ENCODE measurements around the gene MGMT.

Gene MGMT

GRCh38 chr10:129605266-129605985 lies 138.4 kb downstream of the MGMT start:
- TF ChIP-seq ZNF274 (IDR thresholded peaks at IDR 0.05; ENCODE audit: low read depth, low read length), result no peak
- no peak overlapping the region for H3K4me3 ChIP-seq (ENCODE audit: low read length)

GRCh38 chr10:129605986-129606518 lies 139.0 kb downstream of the MGMT start:
- no peak for TF ChIP-seq ZNF274 (IDR thresholded peaks at IDR 0.05; ENCODE audit: low read depth, low read length)
- no peak overlapping the region for H3K4me3 ChIP-seq (ENCODE audit: low read length)

GRCh38 chr10:129607607-129608109 lies 140.6 kb downstream of the MGMT start:
- no peak overlapping the region for H3K4me3 ChIP-seq (ENCODE audit: low read length)
- no peak for TF ChIP-seq ZNF274 (IDR thresholded peaks at IDR 0.05; ENCODE audit: low read depth, low read length)

- no peak for TF ChIP-seq ZNF274 (IDR thresholded peaks at IDR 0.05; ENCODE audit: low read depth, low read length)
- no peak overlapping the region for H3K4me3 ChIP-seq (ENCODE audit: low read length)
Observed at GRCh38 chr10:129608653-129609052, 141.6 kb downstream of the MGMT start.

- no peak overlapping the region for H3K4me3 ChIP-seq (ENCODE audit: low read length)
- no peak for TF ChIP-seq ZNF274 (IDR thresholded peaks at IDR 0.05; ENCODE audit: low read depth, low read length)
Observed at GRCh38 chr10:129609551-129609950, 142.5 kb downstream of the MGMT start.

- H3K4me3 ChIP-seq (ENCODE audit: low read length), result no peak overlapping the region
- no peak for TF ChIP-seq ZNF274 (IDR thresholded peaks at IDR 0.05; ENCODE audit: low read depth, low read length)
Observed at GRCh38 chr10:129612481-129613109, 145.6 kb downstream of the MGMT start.

- H3K4me3 ChIP-seq (ENCODE audit: low read length), result no peak overlapping the region
- no peak for TF ChIP-seq ZNF274 (IDR thresholded peaks at IDR 0.05; ENCODE audit: low read depth, low read length)
Observed at GRCh38 chr10:129613377-129613980, 146.4 kb downstream of the MGMT start.

- no peak for TF ChIP-seq ZNF274 (IDR thresholded peaks at IDR 0.05; ENCODE audit: low read depth, low read length)
Observed at GRCh38 chr10:129614341-129614740, 147.3 kb downstream of the MGMT start.

GRCh38 chr10:129615381-129615780 lies 148.3 kb downstream of the MGMT start:
- no peak overlapping the region for H3K4me3 ChIP-seq (ENCODE audit: low read length)
- TF ChIP-seq ZNF274 (IDR thresholded peaks at IDR 0.05; ENCODE audit: low read depth, low read length), result no peak

More at GRCh38 chr10:129614341-129614740, 147.3 kb downstream of the MGMT start:
- H3K4me3 ChIP-seq (ENCODE audit: low read length), result no peak overlapping the region

- H3K4me3 ChIP-seq (ENCODE audit: low read length), result no peak overlapping the region
- no peak for TF ChIP-seq ZNF274 (IDR thresholded peaks at IDR 0.05; ENCODE audit: low read depth, low read length)
Observed at GRCh38 chr10:129615921-129616525, 149.0 kb downstream of the MGMT start.

GRCh38 chr10:129617768-129618167 lies 150.7 kb downstream of the MGMT start:
- TF ChIP-seq ZNF274 (IDR thresholded peaks at IDR 0.05; ENCODE audit: low read depth, low read length), result no peak
- H3K4me3 ChIP-seq (ENCODE audit: low read length), result no peak overlapping the region

GRCh38 chr10:129621062-129621461 lies 154.0 kb downstream of the MGMT start:
- no peak overlapping the region for H3K4me3 ChIP-seq (ENCODE audit: low read length)
- TF ChIP-seq ZNF274 (IDR thresholded peaks at IDR 0.05; ENCODE audit: low read depth, low read length), result no peak

GRCh38 chr10:129621693-129622092 lies 154.7 kb downstream of the MGMT start:
- H3K4me3 ChIP-seq (ENCODE audit: low read length), result no peak overlapping the region
- no peak for TF ChIP-seq ZNF274 (IDR thresholded peaks at IDR 0.05; ENCODE audit: low read depth, low read length)

- no peak for TF ChIP-seq ZNF274 (IDR thresholded peaks at IDR 0.05; ENCODE audit: low read depth, low read length)
- no peak overlapping the region for H3K4me3 ChIP-seq (ENCODE audit: low read length)
Observed at GRCh38 chr10:129622291-129622690, 155.2 kb downstream of the MGMT start.
